ENCODE data around the gene UNKL.

The UNKL gene

GRCh38 chr16:1367486-1368174, 46.9 kb downstream of the UNKL start:
- ChIA-PET CTCF (interaction anchor here (0.6 kb wide), 1 partner anchor 75 kb away, joined by 8 read pairs; no protein-coding TSS in a partner anchor), POLR2A (ENCODE audit: low non-redundant PET) (interaction anchor here (0.6 kb wide), 1 partner anchor 20 kb away, joined by 3 read pairs; no protein-coding TSS in a partner anchor)
- TF ChIP-seq, protein P1, sequence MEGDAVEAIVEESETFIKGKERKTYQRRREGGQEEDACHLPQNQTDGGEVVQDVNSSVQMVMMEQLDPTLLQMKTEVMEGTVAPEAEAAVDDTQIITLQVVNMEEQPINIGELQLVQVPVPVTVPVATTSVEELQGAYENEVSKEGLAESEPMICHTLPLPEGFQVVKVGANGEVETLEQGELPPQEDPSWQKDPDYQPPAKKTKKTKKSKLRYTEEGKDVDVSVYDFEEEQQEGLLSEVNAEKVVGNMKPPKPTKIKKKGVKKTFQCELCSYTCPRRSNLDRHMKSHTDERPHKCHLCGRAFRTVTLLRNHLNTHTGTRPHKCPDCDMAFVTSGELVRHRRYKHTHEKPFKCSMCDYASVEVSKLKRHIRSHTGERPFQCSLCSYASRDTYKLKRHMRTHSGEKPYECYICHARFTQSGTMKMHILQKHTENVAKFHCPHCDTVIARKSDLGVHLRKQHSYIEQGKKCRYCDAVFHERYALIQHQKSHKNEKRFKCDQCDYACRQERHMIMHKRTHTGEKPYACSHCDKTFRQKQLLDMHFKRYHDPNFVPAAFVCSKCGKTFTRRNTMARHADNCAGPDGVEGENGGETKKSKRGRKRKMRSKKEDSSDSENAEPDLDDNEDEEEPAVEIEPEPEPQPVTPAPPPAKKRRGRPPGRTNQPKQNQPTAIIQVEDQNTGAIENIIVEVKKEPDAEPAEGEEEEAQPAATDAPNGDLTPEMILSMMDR (conservative IDR thresholded peaks at IDR 0.05; ENCODE audit: low read depth) = no peak
- H3K27ac ChIP-seq = peak overlapping the region; percentile 11; the same call in 1 of the 2 replicates
- DNase-seq (ENCODE audit: low spot score) = no peak

DNA sequence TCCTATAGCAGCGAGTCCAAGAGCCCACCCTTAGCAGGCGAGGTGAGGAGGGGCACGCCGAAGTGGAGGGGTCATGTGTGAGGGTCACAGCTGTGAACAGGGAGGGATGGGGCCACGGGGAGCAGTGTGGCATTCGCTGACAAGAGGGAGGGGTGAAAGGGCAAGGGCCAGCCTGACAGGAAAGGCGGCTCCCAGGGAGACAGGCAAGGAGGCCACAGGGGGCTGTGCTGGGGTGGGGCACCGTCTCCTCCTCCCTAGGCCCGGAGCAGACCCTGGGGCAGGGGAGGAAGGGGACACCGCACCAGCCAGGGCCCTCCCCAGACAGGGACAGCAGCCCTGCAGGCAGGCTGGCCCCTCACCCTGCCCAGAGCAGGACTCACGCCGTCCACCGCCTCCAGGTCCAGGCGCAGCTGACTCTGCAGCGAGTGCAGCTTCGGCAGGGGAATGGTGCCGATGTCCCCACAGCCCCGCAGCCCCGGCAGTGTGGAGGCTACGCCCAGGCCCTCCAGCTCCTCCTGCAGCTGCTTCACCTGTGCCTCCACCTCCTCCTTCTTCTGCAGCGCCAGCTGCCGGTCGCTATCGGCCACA, 47.7 kb downstream of the UNKL start:
- TF ChIP-seq, protein P1 (conservative IDR thresholded peaks at IDR 0.05; ENCODE audit: low read depth) = no peak
- ChIA-PET POLR2A (ENCODE audit: low non-redundant PET) (no interaction called here), CTCF (no interaction called here)
- DNase-seq (ENCODE audit: low spot score) = no peak
- H3K27ac ChIP-seq = peak overlapping the region; percentile 38; the same call in 1 of the 2 replicates

DNA sequence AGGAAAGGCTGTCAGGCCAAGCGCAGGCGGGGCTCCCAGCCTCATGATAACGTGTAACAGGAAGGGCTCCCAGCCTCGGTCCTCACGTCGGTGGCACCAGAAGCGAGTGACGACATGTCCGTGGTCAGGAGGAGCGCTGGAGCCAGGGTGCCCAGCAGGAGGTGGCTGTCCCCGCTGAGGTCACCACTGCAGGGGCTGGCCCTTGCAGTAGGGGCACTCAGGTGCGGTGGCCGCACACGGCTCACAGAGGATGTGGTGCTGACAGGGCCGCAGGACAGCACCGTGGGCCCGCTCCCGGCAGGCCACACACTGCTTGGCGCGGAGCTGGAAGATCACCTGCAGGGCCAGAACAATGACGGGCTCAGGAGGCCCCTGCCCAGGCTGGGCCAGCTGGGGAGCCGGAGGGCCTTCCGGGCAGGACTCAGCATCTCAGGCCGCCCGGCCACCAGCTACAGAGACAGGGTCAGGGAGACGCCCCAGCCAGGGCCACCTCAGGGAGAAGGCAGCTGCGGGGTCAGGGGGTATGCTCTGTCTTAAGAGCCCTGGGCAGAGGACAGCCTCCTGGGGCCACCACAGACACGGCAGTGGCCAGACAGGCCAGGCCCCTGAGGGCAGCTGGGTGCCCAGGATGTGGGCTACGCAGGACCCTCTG, 48.3 kb downstream of the UNKL start:
- peak overlapping the region; percentile 38; the same call in 1 of the 2 replicates for H3K27ac ChIP-seq
- TF ChIP-seq, protein P1 (conservative IDR thresholded peaks at IDR 0.05; ENCODE audit: low read depth) = no peak
- CTCF ChIA-PET = no interaction called here
- POLR2A ChIA-PET (ENCODE audit: low non-redundant PET) = no interaction called here
- DNase-seq (ENCODE audit: low spot score) = no peak

DNA sequence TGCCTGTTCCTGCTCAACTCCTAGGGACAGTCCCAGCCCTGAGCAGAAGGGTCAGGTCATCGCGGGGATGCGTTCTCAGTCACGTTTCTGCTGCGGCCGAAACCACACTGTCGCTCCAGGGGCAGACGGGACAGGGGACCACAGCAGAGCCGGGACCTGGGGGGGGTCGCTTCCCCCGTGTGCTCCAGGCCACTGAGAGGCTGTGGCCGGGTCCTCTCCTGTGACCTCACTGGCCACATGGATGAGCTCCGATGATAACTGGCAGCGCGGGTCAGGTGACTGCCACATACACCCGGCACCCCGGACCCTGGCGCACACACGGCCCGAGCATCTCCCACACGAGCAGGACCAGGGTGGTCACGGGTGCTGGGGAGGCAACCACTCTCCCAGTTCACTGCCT, 50.0 kb downstream of the UNKL start:
- ChIA-PET CTCF (interaction anchor here (0.6 kb wide), 2 partner anchors 80 to 341 kb away, joined by 3 read pairs; no protein-coding TSS in a partner anchor), POLR2A (ENCODE audit: low non-redundant PET) (interaction anchor here (0.6 kb wide), 1 partner anchor 9 kb away, joined by 3 read pairs; no protein-coding TSS in a partner anchor)

DNA sequence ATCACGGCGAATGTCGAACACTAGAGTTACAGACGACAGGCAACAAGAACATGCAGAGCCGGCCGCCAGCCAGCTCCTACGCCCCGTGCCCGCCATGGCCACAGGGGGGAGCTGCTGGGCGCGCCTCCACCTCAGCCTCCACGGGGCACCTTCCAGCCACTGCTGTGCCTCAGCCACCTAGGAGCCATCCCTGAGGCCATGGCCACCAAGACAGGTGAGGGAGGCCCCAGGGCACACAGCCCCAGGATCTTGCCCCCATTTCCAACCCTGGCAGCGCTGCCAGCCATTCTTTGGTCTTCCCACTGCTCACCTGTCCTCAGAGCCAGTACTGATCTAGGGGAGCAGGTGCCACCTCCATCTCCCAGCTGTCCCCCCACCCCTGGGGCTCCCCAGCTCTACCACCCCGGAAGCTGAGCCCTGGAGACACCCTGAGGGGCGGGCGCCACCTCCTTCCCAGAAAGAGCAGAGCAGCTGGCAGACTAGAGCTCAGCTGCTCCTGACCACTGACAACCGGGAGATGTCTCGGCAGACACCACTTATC, 50.9 kb downstream of the UNKL start:
- peak; percentile 62 for DNase-seq (ENCODE audit: low spot score)
- POLR2A ChIA-PET (ENCODE audit: low non-redundant PET) = interaction anchor here (0.6 kb wide), 1 partner anchor 644 kb away, joined by 3 read pairs; no protein-coding TSS in a partner anchor
- H3K27ac ChIP-seq = 0 out of 2 replicates have a peak overlapping the region, but pooled peaks have one; percentile 23
- TF ChIP-seq, protein P1 (conservative IDR thresholded peaks at IDR 0.05; ENCODE audit: low read depth) = peak; percentile 88
- CTCF ChIA-PET = interaction anchor here (0.5 to 1.6 kb wide), 15 partner anchors 10 to 449 kb away, joined by 3 to 13 read pairs (median 4); no protein-coding TSS in a partner anchor

More for the DNA sequence above, 50.0 kb downstream of the UNKL start:
- TF ChIP-seq, protein P1 (conservative IDR thresholded peaks at IDR 0.05; ENCODE audit: low read depth) = no peak
- H3K27ac ChIP-seq = peak overlapping the region; percentile 25; the same call in 1 of the 2 replicates
- no peak for DNase-seq (ENCODE audit: low spot score)

DNA sequence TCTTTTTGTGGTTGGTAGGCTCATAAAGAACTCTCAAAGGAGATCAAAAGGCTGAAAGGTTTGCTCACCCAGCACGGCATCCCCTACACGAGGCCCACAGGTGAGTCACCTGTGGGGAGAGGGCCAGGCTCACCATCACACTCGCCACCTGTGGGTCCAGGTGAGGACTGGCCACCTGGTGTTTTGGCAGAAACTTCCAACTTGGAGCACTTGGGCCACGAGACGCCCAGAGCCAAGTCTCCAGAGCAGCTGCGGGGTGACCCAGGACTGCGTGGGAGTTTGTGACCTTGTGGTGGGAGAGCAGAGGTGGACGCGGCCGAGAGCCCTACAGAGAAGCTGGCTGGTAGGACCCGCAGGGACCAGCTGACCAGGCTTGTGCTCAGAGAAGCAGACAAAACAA, 51.7 kb downstream of the UNKL start:
- TF ChIP-seq, protein P1 (conservative IDR thresholded peaks at IDR 0.05; ENCODE audit: low read depth) = no peak
- no peak overlapping the region for H3K27ac ChIP-seq
- DNase-seq (ENCODE audit: low spot score) = no peak
- ChIA-PET POLR2A (ENCODE audit: low non-redundant PET) (no interaction called here), CTCF (interaction anchor here (0.6 to 1.6 kb wide), 10 partner anchors 9 to 450 kb away, joined by 3 to 13 read pairs (median 6); no protein-coding TSS in a partner anchor)
